Body of pancreas (tissue), 4 donors: ENCODE data around the gene CLEC16A. TPM values are rescaled to one million over a fixed set of nuclear protein-coding genes. Genes with fewer than 3 reads are reported as not detected.

Experiments
- ATAC-seq: fragments of 150-250 bp; one replicate; pipeline ENCODE4 v1.9.1; 2016
- DNase-seq, 4 donors: peaks; one replicate each; pipeline ENCODE4 v3.0.0-alpha.2; 2019
- H3K27ac ChIP-seq, 4 donors: fragments of 200-600 bp; sonication (generic); 1 replicate in 3 of 4; 2 replicates in 1 of 4; pipeline versions ENCODE4 v1.5.1 to v1.6.1; 2016 to 2019; ENCODE audit warnings: mild to moderate bottlenecking in 1 of 4, mixed read lengths in 1 of 4, moderate library complexity in 1 of 4
- H3K27me3 ChIP-seq, 2 donors: fragments of 200-600 bp; sonication (generic); one replicate each; pipeline ENCODE4 v1.6.0; 2016; ENCODE audit warnings: mild to moderate bottlenecking in 1 of 2
- H3K36me3 ChIP-seq, 2 donors: fragments of 200-600 bp; sonication (generic); replicated peaks in 1 of 2; 2 replicates each; pipeline ENCODE4 v1.5.1; 2016; ENCODE audit warnings: low read depth in 2 of 2; ENCODE audit not compliant: insufficient read depth in 1 of 2
- H3K4me1 ChIP-seq: fragments of 200-600 bp; sonication (generic); one replicate; pipeline ENCODE4 v1.6.0; 2016
- H3K4me3 ChIP-seq, 2 donors: fragments of 200-600 bp; sonication (generic); 1 replicate in 1 of 2; 2 replicates in 1 of 2; pipeline ENCODE4 v1.5.1; 2016 to 2019
- H3K9me3 ChIP-seq, 3 donors: fragments of 200-600 bp; sonication (generic); 1 replicate in 2 of 3; 2 replicates in 1 of 3; pipeline ENCODE4 v1.5.1; 2016
- POLR2A ChIP-seq, 3 donors: fragments of 450-650 bp; IDR thresholded peaks; one replicate each; pipeline ENCODE4 v1.6.1; 2016; ENCODE audit warnings: antibody characterized with exemption in 3 of 3, mild to moderate bottlenecking in 2 of 3
- WGBS, 2 donors: methylation state at CpG; one replicate each; pipeline ENCODE4 v1.1.5; 2017; 5-methylcytosine and 5-hydroxymethylcytosine counted together
- intact Hi-C: fragments of 100-400 bp; cut with DNase I; formaldehyde crosslinking; loops from one replicate; pipeline ENCODE4 v1.15.1; 2023
- total RNA-seq, 2 donors: library from RNA; depleted of rRNA; stranded (reverse); fragments of >200 nt; gene quantifications; one replicate each; pipeline ENCODE4 v1.1.0, GENCODE V29; 2016
- TF ChIP-seq, protein P1 (sequence below), 7 experiments: fragments of 450-650 bp in 4 of 7; fragments of 200-600 bp in 3 of 7; sonication (generic) in 3 of 7; IDR thresholded peaks; one replicate each; pipeline ENCODE4 v1.5.1; 2016 to 2019; ENCODE audit warnings: antibody characterized with exemption in 7 of 7

CLEC16A gene
- total RNA-seq, 2 donors from 2014 or later: 15.0 to 21.4 TPM

GRCh38 chr16:11130978-11131665 is 186.8 kb downstream of the CLEC16A start:
- no peaks in the 10 kb centered on the region for H3K9me3 ChIP-seq
- peak overlapping the region in 2 of 4 donors; percentile 49 to 55 for H3K27ac ChIP-seq
- peaks cover 36% of the 10 kb centered on the region for H3K4me1 ChIP-seq
- WGBS, 2 donors: 85 to 89% methylated on average over 6 to 7 of the region's 8 CpGs
- no peak for ATAC-seq
- no peaks in the 10 kb centered on the region for H3K27me3 ChIP-seq
- no peak for DNase-seq
- H3K4me3 ChIP-seq: no peak overlapping the region
- no peak for TF ChIP-seq POLR2A (IDR thresholded peaks at IDR 0.05)
- TF ChIP-seq, protein P1, sequence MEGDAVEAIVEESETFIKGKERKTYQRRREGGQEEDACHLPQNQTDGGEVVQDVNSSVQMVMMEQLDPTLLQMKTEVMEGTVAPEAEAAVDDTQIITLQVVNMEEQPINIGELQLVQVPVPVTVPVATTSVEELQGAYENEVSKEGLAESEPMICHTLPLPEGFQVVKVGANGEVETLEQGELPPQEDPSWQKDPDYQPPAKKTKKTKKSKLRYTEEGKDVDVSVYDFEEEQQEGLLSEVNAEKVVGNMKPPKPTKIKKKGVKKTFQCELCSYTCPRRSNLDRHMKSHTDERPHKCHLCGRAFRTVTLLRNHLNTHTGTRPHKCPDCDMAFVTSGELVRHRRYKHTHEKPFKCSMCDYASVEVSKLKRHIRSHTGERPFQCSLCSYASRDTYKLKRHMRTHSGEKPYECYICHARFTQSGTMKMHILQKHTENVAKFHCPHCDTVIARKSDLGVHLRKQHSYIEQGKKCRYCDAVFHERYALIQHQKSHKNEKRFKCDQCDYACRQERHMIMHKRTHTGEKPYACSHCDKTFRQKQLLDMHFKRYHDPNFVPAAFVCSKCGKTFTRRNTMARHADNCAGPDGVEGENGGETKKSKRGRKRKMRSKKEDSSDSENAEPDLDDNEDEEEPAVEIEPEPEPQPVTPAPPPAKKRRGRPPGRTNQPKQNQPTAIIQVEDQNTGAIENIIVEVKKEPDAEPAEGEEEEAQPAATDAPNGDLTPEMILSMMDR (IDR thresholded peaks at IDR 0.05): no peak
- intact Hi-C loops: no loop called here
- no peaks in the 10 kb centered on the region for H3K36me3 ChIP-seq

- no peak for ATAC-seq
- Histone ChIP-seq H3K36me3 (no peaks in the 10 kb centered on the region), H3K27ac (no peak overlapping the region), H3K4me3 (no peak overlapping the region), H3K4me1 (peaks cover 36% of the 10 kb centered on the region), H3K9me3 (no peaks in the 10 kb centered on the region), H3K27me3 (no peaks in the 10 kb centered on the region)
- intact Hi-C loops: no loop called here
- DNase-seq: no peak
- WGBS, 2 donors: 90 to 94% methylated on average over 7 of the region's 7 CpGs
- TF ChIP-seq POLR2A (IDR thresholded peaks at IDR 0.05): no peak
- TF ChIP-seq, protein P1 (IDR thresholded peaks at IDR 0.05): no peak
These were observed 187.3 kb downstream of the CLEC16A start for GRCh38 chr16:11131706-11132105.

DNA sequence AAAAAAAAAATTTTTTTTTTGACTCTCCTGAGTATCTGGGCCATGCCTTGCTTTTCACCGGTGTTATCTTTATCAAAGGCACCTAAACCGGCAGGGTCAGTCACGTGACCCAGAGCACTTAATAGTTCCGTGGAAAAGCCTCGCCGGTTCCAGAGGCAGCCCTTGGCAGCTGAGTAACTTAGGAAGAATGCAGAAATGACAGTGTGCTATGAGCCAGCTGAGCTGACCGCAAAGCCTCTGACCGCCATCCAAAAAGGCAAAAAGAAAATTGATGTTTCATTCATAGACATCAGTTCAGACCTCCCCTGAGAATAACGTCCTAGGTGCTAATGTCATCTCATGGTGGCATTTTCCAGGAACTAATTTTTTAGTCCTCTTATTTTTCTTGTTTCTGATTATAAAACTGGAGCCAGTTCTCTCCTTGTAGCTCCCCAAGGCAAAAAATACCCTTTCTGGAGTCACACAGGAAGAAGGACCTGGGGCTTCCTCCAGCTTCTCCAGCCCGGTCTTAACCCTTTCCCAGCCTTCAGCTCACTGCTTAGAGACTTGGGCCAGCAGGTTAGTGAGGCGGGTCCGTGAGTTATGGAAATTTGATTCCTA is 189.1 kb downstream of the CLEC16A start:
- peaks cover 33% of the 10 kb centered on the region for H3K4me1 ChIP-seq
- H3K27me3 ChIP-seq: no peaks in the 10 kb centered on the region
- H3K4me3 ChIP-seq: no peak overlapping the region
- H3K9me3 ChIP-seq: no peaks in the 10 kb centered on the region
- intact Hi-C loops: no loop called here
- WGBS, 2 donors: 17 to 26% methylated on average over 12 of the region's 12 CpGs
- DNase-seq (peak; percentile 73 to 89 (median 87)), ATAC-seq (peak; percentile 87)
- H3K27ac ChIP-seq: peak overlapping the region; percentile 33 to 82 (median 63)
- TF ChIP-seq POLR2A (IDR thresholded peaks at IDR 0.05): no peak
- TF ChIP-seq, protein P1 (IDR thresholded peaks at IDR 0.05): no peak
- H3K36me3 ChIP-seq: no peaks in the 10 kb centered on the region

- intact Hi-C loops: no loop called here
- no peaks in the 10 kb centered on the region for H3K9me3 ChIP-seq
- no peak for ATAC-seq
These were observed 190.5 kb downstream of the CLEC16A start for GRCh38 chr16:11134722-11135463.

More at GRCh38 chr16:11134722-11135463, 190.5 kb downstream of the CLEC16A start:
- no peak for TF ChIP-seq POLR2A (IDR thresholded peaks at IDR 0.05)
- TF ChIP-seq, protein P1 (IDR thresholded peaks at IDR 0.05): no peak
- peaks cover 30% of the 10 kb centered on the region for H3K4me1 ChIP-seq
- no peak overlapping the region for H3K4me3 ChIP-seq
- no peaks in the 10 kb centered on the region for H3K36me3 ChIP-seq
- WGBS, 2 donors: 79 to 92% methylated on average over 11 of the region's 11 CpGs
- no peak for DNase-seq
- H3K27me3 ChIP-seq: no peaks in the 10 kb centered on the region
- H3K27ac ChIP-seq: no peak overlapping the region
